GM18517 (cell line): ENCODE measurements around the gene ZNF571.

Experiments used
- ATAC-seq: cut with Tn5 transposase; IDR thresholded peaks from one replicate; pipeline ENCODE4 v1.9.1; 2021; ENCODE audit warnings: mild to moderate bottlenecking, moderate library complexity; ENCODE audit not compliant: unreplicated experiment

Gene ZNF571

GRCh38 chr19:37594304-37594981 lies at the start of gene ZNF571, which contains the start of gene ZNF540:
Gene ZNF571 (minus strand): TSS chr19:37594792. CDS start chr19:37586676, 8,116 bp downstream.
Gene ZNF540 (plus strand): TSS chr19:37594876. CDS start chr19:37598448, 3,572 bp downstream.
- peak; percentile 94 for ATAC-seq

- ATAC-seq: no peak
These were observed 40.8 kb upstream of the ZNF571 start for GRCh38 chr19:37635076-37636056.

- no peak for ATAC-seq
These were observed 390 bp upstream of the ZNF571 start for GRCh38 chr19:37594982-37595382.

- ATAC-seq: peak; percentile 30
These were observed 642 bp downstream of the ZNF571 start for GRCh38 chr19:37593996-37594303.

GRCh38 chr19:37583340-37583739 lies 11.3 kb downstream of the ZNF571 start:
- ATAC-seq: no peak

- no peak for ATAC-seq
These were observed 22.4 kb downstream of the ZNF571 start for GRCh38 chr19:37572203-37572602.

- no peak for ATAC-seq
These were observed 29.3 kb downstream of the ZNF571 start for GRCh38 chr19:37565370-37565669.

GRCh38 chr19:37564624-37565369 lies 29.8 kb downstream of the ZNF571 start:
- ATAC-seq: no peak

GRCh38 chr19:37563518-37563917 lies 31.1 kb downstream of the ZNF571 start:
- ATAC-seq: no peak

GRCh38 chr19:37551129-37551993 lies 43.2 kb downstream of the ZNF571 start:
- no peak for ATAC-seq

- ATAC-seq: no peak
These were observed 57.1 kb downstream of the ZNF571 start for GRCh38 chr19:37537391-37537947.

GRCh38 chr19:37519890-37520289 lies 74.7 kb downstream of the ZNF571 start:
- ATAC-seq: no peak
